Measurements from ENCODE around the gene B4GALT2. TPM values are rescaled to one million over a fixed set of nuclear protein-coding genes. Genes with fewer than 3 reads are reported as not detected.

B4GALT2 gene
- total RNA-seq, 1 donor from 2014 or later, result 61.7 TPM

GRCh38 chr1:43997295-43997999 is 18.4 kb downstream of the B4GALT2 start:
- H3K4me3 Mint-ChIP-seq (ENCODE audit: low read depth), result peak overlapping the region; percentile 26
- no peaks in the 10 kb centered on the region for H3K27me3 Mint-ChIP-seq
- no peak for DNase-seq (ENCODE audit: low spot score, unreplicated experiment)
- no peaks in the 10 kb centered on the region for H3K9me3 Mint-ChIP-seq (ENCODE audit: low read depth)
- peaks cover 6% of the 10 kb centered on the region for H3K36me3 Mint-ChIP-seq (ENCODE audit: insufficient read depth)
- H3K27ac Mint-ChIP-seq, result peak overlapping the region; percentile 49
- TF ChIP-seq, protein P1, sequence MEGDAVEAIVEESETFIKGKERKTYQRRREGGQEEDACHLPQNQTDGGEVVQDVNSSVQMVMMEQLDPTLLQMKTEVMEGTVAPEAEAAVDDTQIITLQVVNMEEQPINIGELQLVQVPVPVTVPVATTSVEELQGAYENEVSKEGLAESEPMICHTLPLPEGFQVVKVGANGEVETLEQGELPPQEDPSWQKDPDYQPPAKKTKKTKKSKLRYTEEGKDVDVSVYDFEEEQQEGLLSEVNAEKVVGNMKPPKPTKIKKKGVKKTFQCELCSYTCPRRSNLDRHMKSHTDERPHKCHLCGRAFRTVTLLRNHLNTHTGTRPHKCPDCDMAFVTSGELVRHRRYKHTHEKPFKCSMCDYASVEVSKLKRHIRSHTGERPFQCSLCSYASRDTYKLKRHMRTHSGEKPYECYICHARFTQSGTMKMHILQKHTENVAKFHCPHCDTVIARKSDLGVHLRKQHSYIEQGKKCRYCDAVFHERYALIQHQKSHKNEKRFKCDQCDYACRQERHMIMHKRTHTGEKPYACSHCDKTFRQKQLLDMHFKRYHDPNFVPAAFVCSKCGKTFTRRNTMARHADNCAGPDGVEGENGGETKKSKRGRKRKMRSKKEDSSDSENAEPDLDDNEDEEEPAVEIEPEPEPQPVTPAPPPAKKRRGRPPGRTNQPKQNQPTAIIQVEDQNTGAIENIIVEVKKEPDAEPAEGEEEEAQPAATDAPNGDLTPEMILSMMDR (IDR thresholded peaks at IDR 0.05; ENCODE audit: unreplicated experiment), result no peak
- peaks cover 32% of the 10 kb centered on the region for H3K4me1 Mint-ChIP-seq (ENCODE audit: low read depth)

GRCh38 chr1:43998000-43998378 is 19.0 kb downstream of the B4GALT2 start:
- DNase-seq (ENCODE audit: low spot score, unreplicated experiment), result no peak
- Mint-ChIP-seq H3K9me3 (ENCODE audit: low read depth) (no peaks in the 10 kb centered on the region), H3K4me1 (ENCODE audit: low read depth) (peaks cover 27% of the 10 kb centered on the region), H3K36me3 (ENCODE audit: insufficient read depth) (peaks cover 8% of the 10 kb centered on the region), H3K27ac (peak overlapping the region; percentile 8), H3K27me3 (no peaks in the 10 kb centered on the region), H3K4me3 (ENCODE audit: low read depth) (no peak overlapping the region)
- TF ChIP-seq, protein P1 (IDR thresholded peaks at IDR 0.05; ENCODE audit: unreplicated experiment), result no peak

- DNase-seq (ENCODE audit: low spot score, unreplicated experiment), result no peak
- H3K4me1 Mint-ChIP-seq (ENCODE audit: low read depth), result peaks cover 25% of the 10 kb centered on the region
- no peaks in the 10 kb centered on the region for H3K9me3 Mint-ChIP-seq (ENCODE audit: low read depth)
- H3K36me3 Mint-ChIP-seq (ENCODE audit: insufficient read depth), result peaks cover 8% of the 10 kb centered on the region
- no peak overlapping the region for H3K27ac Mint-ChIP-seq
- no peaks in the 10 kb centered on the region for H3K27me3 Mint-ChIP-seq
- no peak overlapping the region for H3K4me3 Mint-ChIP-seq (ENCODE audit: low read depth)
- TF ChIP-seq, protein P1 (IDR thresholded peaks at IDR 0.05; ENCODE audit: unreplicated experiment), result no peak
Measured at GRCh38 chr1:43999455-43999854, 20.4 kb downstream of the B4GALT2 start.

DNA sequence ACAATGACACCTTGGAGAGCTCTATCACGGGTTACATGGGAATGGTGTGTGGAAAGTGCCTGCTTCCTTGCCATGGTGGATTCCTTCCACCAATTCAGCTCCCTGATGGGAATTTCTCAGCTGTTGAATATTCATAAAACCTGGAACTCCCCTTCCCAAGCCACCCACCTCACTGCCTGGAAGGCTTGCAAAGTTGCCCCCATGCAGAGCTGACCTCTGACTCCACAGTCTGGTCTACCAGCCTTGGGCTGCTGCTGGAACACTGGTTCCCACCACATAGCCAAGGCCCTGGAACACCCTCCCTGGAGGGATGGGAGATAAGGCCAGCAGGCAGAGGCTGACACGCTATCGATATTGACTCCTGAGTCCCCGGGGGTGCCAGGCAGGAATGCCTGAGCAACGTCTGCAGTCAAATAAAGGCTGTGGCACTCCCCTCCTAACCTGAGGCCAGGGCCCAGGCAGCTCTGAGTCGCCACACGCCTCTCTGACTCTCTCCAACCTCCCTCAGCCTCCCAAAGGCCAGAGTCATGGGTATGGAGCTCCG is 21.2 kb downstream of the B4GALT2 start:
- Mint-ChIP-seq H3K36me3 (ENCODE audit: insufficient read depth) (peaks cover 8% of the 10 kb centered on the region), H3K4me3 (ENCODE audit: low read depth) (no peak overlapping the region), H3K27me3 (no peaks in the 10 kb centered on the region), H3K27ac (no peak overlapping the region), H3K4me1 (ENCODE audit: low read depth) (peaks cover 23% of the 10 kb centered on the region), H3K9me3 (ENCODE audit: low read depth) (no peaks in the 10 kb centered on the region)
- no peak for DNase-seq (ENCODE audit: low spot score, unreplicated experiment)
- TF ChIP-seq, protein P1 (IDR thresholded peaks at IDR 0.05; ENCODE audit: unreplicated experiment), result no peak

- DNase-seq (ENCODE audit: low spot score, unreplicated experiment), result no peak
- TF ChIP-seq, protein P1 (IDR thresholded peaks at IDR 0.05; ENCODE audit: unreplicated experiment), result no peak
- H3K4me1 Mint-ChIP-seq (ENCODE audit: low read depth), result peaks cover 15% of the 10 kb centered on the region
- peaks cover 12% of the 10 kb centered on the region for H3K36me3 Mint-ChIP-seq (ENCODE audit: insufficient read depth)
- H3K27me3 Mint-ChIP-seq, result no peaks in the 10 kb centered on the region
- H3K9me3 Mint-ChIP-seq (ENCODE audit: low read depth), result no peaks in the 10 kb centered on the region
- H3K4me3 Mint-ChIP-seq (ENCODE audit: low read depth), result no peak overlapping the region
- no peak overlapping the region for H3K27ac Mint-ChIP-seq
Measured at GRCh38 chr1:44002165-44002564, 23.2 kb downstream of the B4GALT2 start.
